PC-9 (cell line): Measurements from ENCODE around the gene MCM9. TPM values are rescaled to one million over a fixed set of nuclear protein-coding genes. Genes with fewer than 3 reads are reported as not detected.
"Not testable (repeated sequence)": the region's sequence is repeated elsewhere in the genome, so short reads cannot be mapped to it uniquely, and the experiment has no call there.

ENCODE experiments used
- BruUV-seq: library from RNA; stranded (reverse); fragments of 400-500 nt; replicated peaks from 2 replicates; lab custom pipeline; 2021; lab: Mats Ljungman, UMichigan
- CTCF ChIA-PET: fragments of 300-600 bp; sonication (Branson Sonifier 250); formaldehyde crosslinking; loops from one replicate; lab custom pipeline; 2022; ENCODE audit warnings: antibody characterized with exemption; lab: Charles Lee
- POLR2A ChIA-PET: fragments of 300-600 bp; sonication (Branson Sonifier 250); formaldehyde crosslinking; loops from one replicate; lab custom pipeline; 2022; ENCODE audit warnings: antibody characterized with exemption; ENCODE audit not compliant: unreplicated experiment; lab: Charles Lee
- DNase-seq, 2 experiments: peaks; one replicate each; pipeline versions ENCODE4 v3.0.0 to v3.0.0-alpha.2; 2015 to 2022; ENCODE audit warnings: mixed read lengths in 1 of 2
- H2AFZ ChIP-seq: fragments of 200-600 bp; sonication (generic); 2 replicates; pipeline ENCODE4 v1.8.1; 2017; ENCODE audit warnings: antibody characterized with exemption
- H3F3A ChIP-seq: fragments of 200-600 bp; sonication (generic); 2 replicates; pipeline ENCODE4 v1.8.1; 2017; ENCODE audit warnings: antibody characterized with exemption, mild to moderate bottlenecking, low read depth; ENCODE audit not compliant: insufficient read depth
- H3K27ac ChIP-seq: fragments of 200-600 bp; sonication (generic); 2 replicates; pipeline ENCODE4 v1.6.1; 2016; ENCODE audit warnings: mixed run types
- H3K27me3 ChIP-seq: fragments of 200-600 bp; sonication (generic); 2 replicates; pipeline ENCODE4 v1.6.1; 2016; ENCODE audit warnings: low read depth, mixed run types; ENCODE audit not compliant: insufficient read depth
- H3K36me3 ChIP-seq: fragments of 200-600 bp; sonication (generic); 2 replicates; pipeline ENCODE4 v1.6.1; 2016; ENCODE audit warnings: low read depth, mixed run types
- H3K4me1 ChIP-seq: fragments of 200-600 bp; sonication (generic); replicated peaks from 2 replicates; pipeline ENCODE4 v1.6.1; 2016; ENCODE audit warnings: mixed run types; ENCODE audit not compliant: insufficient read depth
- H3K4me2 ChIP-seq: fragments of 200-600 bp; sonication (generic); 2 replicates; pipeline ENCODE4 v1.6.1; 2017; ENCODE audit warnings: mixed run types
- H3K4me3 ChIP-seq: fragments of 200-600 bp; sonication (generic); 2 replicates; pipeline ENCODE4 v1.6.1; 2016; ENCODE audit warnings: mixed run types
- H3K79me2 ChIP-seq: fragments of 200-600 bp; sonication (generic); 2 replicates; pipeline ENCODE4 v1.6.1; 2017; ENCODE audit warnings: low read depth, mixed run types
- H3K9me2 ChIP-seq: fragments of 200-600 bp; sonication (generic); 2 replicates; pipeline ENCODE4 v1.8.1; 2017; ENCODE audit warnings: mild to moderate bottlenecking; ENCODE audit not compliant: insufficient read depth
- H3K9me3 ChIP-seq: fragments of 200-600 bp; sonication (generic); 2 replicates; pipeline ENCODE4 v1.8.1; 2016; ENCODE audit warnings: low read depth; ENCODE audit not compliant: insufficient read depth
- H4K20me1 ChIP-seq: fragments of 200-600 bp; sonication (generic); 2 replicates; pipeline ENCODE4 v1.8.1; 2017; ENCODE audit not compliant: insufficient read depth
- CTCF ChIP-seq: fragments of 200-600 bp; sonication (generic); conservative IDR thresholded peaks from 2 replicates; pipeline ENCODE4 v1.6.1; 2017; ENCODE audit warnings: mixed run types, antibody characterized with exemption, mild to moderate bottlenecking, moderate library complexity
- EZH2 ChIP-seq: fragments of 200-600 bp; sonication (generic); IDR thresholded peaks from 2 replicates; pipeline ENCODE4 v1.8.0; 2017; ENCODE audit warnings: antibody characterized with exemption, low read depth
- intact Hi-C: fragments of 100-400 bp; cut with micrococcal nuclease; formaldehyde crosslinking; loops from one replicate; pipeline ENCODE4 v1.10.0; 2022; ENCODE audit not compliant: unreplicated experiment
- total RNA-seq: library from RNA; stranded (reverse); gene quantifications from 2 replicates; pipeline ENCODE4 v1.2.3, GENCODE V29; 2021

MCM9 gene
- total RNA-seq, 1 experiment from 2014 or later: 18.1 TPM

- TF ChIP-seq EZH2 (no peak), CTCF (no peak)
- intact Hi-C loops: loop anchor here (1.0 to 10.0 kb wide), 4 partner anchors 95 to 517 kb away; partner anchors contain the start of gene ASF1A
- no peak overlapping the region for H3K4me3 ChIP-seq
- H3K36me3 ChIP-seq: no peaks in the 10 kb centered on the region
- no peak overlapping the region for H3K4me2 ChIP-seq
- H3K4me1 ChIP-seq: no peaks in the 10 kb centered on the region
- no peaks in the 10 kb centered on the region for H3K9me3 ChIP-seq
- BruUV-seq: no TSS peak
- H3K9me2 ChIP-seq: no peaks in the 10 kb centered on the region
- no peaks in the 10 kb centered on the region for H3K79me2 ChIP-seq
- no peak overlapping the region for H2AFZ ChIP-seq
- H3K27me3 ChIP-seq: no peaks in the 10 kb centered on the region
- ChIA-PET POLR2A (no interaction called here), CTCF (interaction anchor here (1.5 kb wide), 1 partner anchor 96 kb away, joined by 3 read pairs; no protein-coding TSS in a partner anchor)
- H3F3A ChIP-seq: no peaks in the 10 kb centered on the region; the same call in 1 of the 2 replicates
- no peak for DNase-seq
- H3K27ac ChIP-seq: no peak overlapping the region
- H4K20me1 ChIP-seq: no peaks in the 10 kb centered on the region
These were observed 135.1 kb downstream of the MCM9 start for GRCh38 chr6:118799826-118800225.

- H3K9me3 ChIP-seq, H3K4me3 ChIP-seq, BruUV-seq, H3K9me2 ChIP-seq, H2AFZ ChIP-seq, H3K27me3 ChIP-seq, H3F3A ChIP-seq, H3K4me2 ChIP-seq, POLR2A ChIA-PET, H4K20me1 ChIP-seq, H3K79me2 ChIP-seq, CTCF ChIA-PET, H3K36me3 ChIP-seq, intact Hi-C loops, H3K27ac ChIP-seq, H3K4me1 ChIP-seq: not testable (repeated sequence)
- DNase-seq: peak in 1 of 2 experiments; percentile 14
These were observed 138.4 kb downstream of the MCM9 start for GRCh38 chr6:118796548-118796947.

GRCh38 chr6:118791499-118791898, 143.5 kb downstream of the MCM9 start:
- DNase-seq: no peak
- Histone ChIP-seq H4K20me1 (no peaks in the 10 kb centered on the region), H3K4me2 (no peak overlapping the region), H3K27me3 (no peaks in the 10 kb centered on the region), H3K79me2 (no peaks in the 10 kb centered on the region), H3F3A (no peaks in the 10 kb centered on the region), H3K4me1 (no peaks in the 10 kb centered on the region), H2AFZ (no peak overlapping the region), H3K4me3 (no peak overlapping the region), H3K9me3 (no peaks in the 10 kb centered on the region), H3K36me3 (no peaks in the 10 kb centered on the region), H3K9me2 (no peaks in the 10 kb centered on the region), H3K27ac (no peak overlapping the region)
- ChIA-PET POLR2A (no interaction called here), CTCF (interaction anchor here (0.5 kb wide), 1 partner anchor 80 kb away, joined by 8 read pairs; no protein-coding TSS in a partner anchor)
- intact Hi-C loops: no loop called here
- BruUV-seq: no TSS peak
- TF ChIP-seq CTCF: no peak
- no peak for TF ChIP-seq EZH2

GRCh38 chr6:118789954-118790353, 145.0 kb downstream of the MCM9 start:
- Histone ChIP-seq H3K4me2 (no peak overlapping the region), H3K79me2 (no peaks in the 10 kb centered on the region), H3F3A (no peaks in the 10 kb centered on the region), H3K9me3 (no peaks in the 10 kb centered on the region), H3K9me2 (no peaks in the 10 kb centered on the region), H3K36me3 (no peaks in the 10 kb centered on the region), H3K27me3 (no peaks in the 10 kb centered on the region), H3K27ac (no peak overlapping the region), H2AFZ (no peak overlapping the region), H4K20me1 (no peaks in the 10 kb centered on the region), H3K4me3 (no peak overlapping the region), H3K4me1 (no peaks in the 10 kb centered on the region)
- CTCF ChIA-PET: no interaction called here
- BruUV-seq: no TSS peak
- TF ChIP-seq EZH2: no peak
- TF ChIP-seq CTCF: no peak
- DNase-seq: peak in 1 of 2 experiments; percentile 0
- POLR2A ChIA-PET: no interaction called here
- intact Hi-C loops: no loop called here
